ENCODE measurements around the gene ITGB8.

ITGB8 gene

DNA sequence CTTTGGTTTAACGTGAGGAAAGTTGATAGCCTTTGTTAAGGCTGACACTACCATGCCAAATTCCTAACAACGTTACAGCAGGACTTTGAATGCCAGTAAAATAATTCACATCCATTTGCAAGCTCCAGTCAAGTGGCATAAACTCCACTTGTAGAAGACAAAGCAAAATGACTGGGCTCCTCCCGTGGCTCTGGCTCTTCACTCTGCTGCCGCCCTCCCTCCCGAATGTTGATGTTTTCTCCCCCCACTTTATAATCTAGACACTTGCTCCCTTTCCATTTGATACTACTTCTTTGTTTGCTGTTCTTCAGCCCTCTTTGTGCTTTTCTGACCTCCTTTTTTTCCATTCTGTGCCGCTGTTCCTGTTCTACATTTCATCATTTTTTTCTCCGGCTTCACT, 22.8 kb upstream of the ITGB8 start:
- DNase-seq (ENCODE audit: extremely low read depth, low read depth) = no peak
- TF ChIP-seq CTCF (IDR thresholded peaks at IDR 0.05; ENCODE audit: low read depth, low read length) = no peak

GRCh38 chr7:20310301-20310700, 20.4 kb upstream of the ITGB8 start:
- no peak for TF ChIP-seq CTCF (IDR thresholded peaks at IDR 0.05; ENCODE audit: low read depth, low read length)
- no peak for DNase-seq (ENCODE audit: extremely low read depth, low read depth)

- peak; percentile 22 for TF ChIP-seq CTCF (IDR thresholded peaks at IDR 0.05; ENCODE audit: low read depth, low read length)
- DNase-seq (ENCODE audit: extremely low read depth, low read depth) = no peak
Measured at GRCh38 chr7:20310963-20311742, 19.5 kb upstream of the ITGB8 start.

DNA sequence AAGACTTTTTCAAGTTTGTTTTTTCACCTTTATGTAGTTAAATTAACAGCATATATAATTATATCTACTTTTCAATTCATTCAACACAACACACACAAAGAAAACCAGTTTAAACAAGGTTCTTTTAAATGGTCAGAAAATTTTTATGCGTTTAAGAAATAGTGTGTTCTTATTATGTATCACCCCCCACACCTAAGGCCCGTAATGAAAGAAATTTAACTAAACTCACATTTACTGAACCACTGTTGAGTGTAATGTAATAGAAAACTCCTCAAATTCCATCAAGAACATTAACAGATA, 19.0 kb upstream of the ITGB8 start:
- TF ChIP-seq CTCF (IDR thresholded peaks at IDR 0.05; ENCODE audit: low read depth, low read length) = no peak; the same call in 1 of the 2 replicates
- DNase-seq (ENCODE audit: extremely low read depth, low read depth) = no peak

DNA sequence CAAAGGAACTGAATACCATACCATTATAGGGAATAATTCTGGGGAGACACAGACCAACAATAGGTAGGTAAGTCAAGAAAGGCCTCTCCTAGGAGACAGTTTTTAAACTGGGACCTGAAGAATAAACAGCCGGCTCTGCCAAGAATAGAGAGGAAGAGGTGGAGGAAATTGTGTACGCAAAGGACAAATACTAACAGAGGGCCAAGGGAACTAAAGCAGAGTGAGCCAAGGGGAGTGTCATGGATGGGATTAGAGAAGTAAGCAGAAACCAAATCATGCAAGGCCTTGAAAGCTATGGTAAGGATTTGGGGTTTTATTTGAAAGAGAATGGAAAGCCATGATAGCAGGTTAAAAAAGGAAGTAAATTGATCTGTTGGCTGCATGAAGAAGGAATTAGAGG, 18.1 kb upstream of the ITGB8 start:
- DNase-seq (ENCODE audit: extremely low read depth, low read depth) = no peak
- TF ChIP-seq CTCF (IDR thresholded peaks at IDR 0.05; ENCODE audit: low read depth, low read length) = no peak

DNA sequence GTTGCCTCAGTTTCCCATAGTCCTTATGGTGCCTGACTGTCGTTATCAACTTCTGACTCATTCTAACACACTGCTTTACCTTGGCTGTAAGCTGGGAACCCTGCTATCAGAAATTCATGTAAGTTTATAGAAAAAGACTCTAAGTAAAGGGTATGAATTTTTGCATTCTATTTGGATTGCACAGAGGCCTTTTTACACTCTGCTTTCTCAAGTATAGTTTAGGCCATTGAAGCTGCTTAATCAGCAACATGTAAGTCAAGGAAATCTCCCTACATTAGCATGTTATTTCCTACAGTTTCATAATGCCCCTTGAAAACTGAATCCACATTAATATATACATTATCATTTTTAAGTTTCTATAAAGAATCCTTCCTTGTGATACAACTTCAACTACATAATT, 17.1 kb upstream of the ITGB8 start:
- no peak for DNase-seq (ENCODE audit: extremely low read depth, low read depth)
- TF ChIP-seq CTCF (IDR thresholded peaks at IDR 0.05; ENCODE audit: low read depth, low read length) = no peak

DNA sequence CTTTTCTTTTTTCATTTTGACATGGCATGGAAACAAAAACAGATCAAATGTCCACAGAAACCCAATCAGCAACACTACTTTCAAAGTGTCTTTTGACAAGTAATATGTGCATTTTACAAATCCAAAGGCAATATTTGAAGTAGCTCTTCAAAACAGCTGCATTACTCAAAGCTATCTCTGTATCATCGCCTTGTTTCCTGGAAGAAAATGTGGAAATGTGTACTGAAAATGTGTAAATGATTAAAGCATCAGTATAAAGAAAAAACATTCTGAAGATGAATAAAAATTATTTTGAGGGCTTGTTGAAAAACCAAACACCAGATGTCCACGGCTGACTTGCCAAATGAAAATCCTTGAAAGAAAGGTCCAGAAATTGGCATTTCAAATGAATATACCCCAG, 16.5 kb upstream of the ITGB8 start:
- no peak for TF ChIP-seq CTCF (IDR thresholded peaks at IDR 0.05; ENCODE audit: low read depth, low read length)
- no peak for DNase-seq (ENCODE audit: extremely low read depth, low read depth)
